ENCODE results near the gene ABHD12B. TPM values are rescaled to one million over a fixed set of nuclear protein-coding genes. Genes with fewer than 3 reads are reported as not detected.

The ABHD12B gene
- total RNA-seq, 2 experiments from 2014 or later = not detected

- ATAC-seq (no peak), DNase-seq (no peak)
- CTCF ChIA-PET = interaction anchor here (1.0 to 1.1 kb wide), 2 partner anchors 15 to 19 kb away, joined by 3 to 4 read pairs; no protein-coding TSS in a partner anchor
- no peak overlapping the region for H3K4me3 Mint-ChIP-seq
- no peaks in the 10 kb centered on the region for H3K9me3 Mint-ChIP-seq (ENCODE audit: low read depth)
- H3K27ac Mint-ChIP-seq = no peak overlapping the region
- no peaks in the 10 kb centered on the region for H3K36me3 Mint-ChIP-seq
- peaks cover 3% of the 10 kb centered on the region for H3K27me3 Mint-ChIP-seq
- peaks cover 6% of the 10 kb centered on the region for H3K4me1 Mint-ChIP-seq
Measured at GRCh38 chr14:50854521-50854920, 17.3 kb upstream of the ABHD12B start.

DNA sequence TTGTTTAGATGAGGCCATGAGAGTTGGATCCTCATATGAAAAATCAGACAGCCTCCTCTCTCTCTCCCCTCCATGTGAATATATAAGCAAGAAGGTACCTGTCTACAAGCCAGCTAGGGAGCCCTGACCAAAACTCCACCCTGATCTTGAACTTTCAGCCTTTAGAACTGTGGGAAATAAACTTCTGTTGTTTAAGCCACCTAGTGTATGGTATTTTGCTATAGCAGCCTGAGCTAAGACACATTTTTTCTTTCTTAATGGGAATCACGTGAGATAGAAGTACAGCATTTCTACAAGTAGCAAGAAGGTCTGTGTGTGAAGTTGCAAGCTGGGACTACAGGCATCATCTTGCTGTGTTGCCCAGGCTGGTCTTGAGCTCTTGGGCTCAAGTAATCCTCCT, 16.3 kb upstream of the ABHD12B start:
- H3K27ac Mint-ChIP-seq = no peak overlapping the region
- H3K27me3 Mint-ChIP-seq = peaks cover 3% of the 10 kb centered on the region
- H3K4me1 Mint-ChIP-seq = peaks cover 6% of the 10 kb centered on the region
- H3K9me3 Mint-ChIP-seq (ENCODE audit: low read depth) = no peaks in the 10 kb centered on the region
- DNase-seq (no peak), ATAC-seq (no peak)
- CTCF ChIA-PET = interaction anchor here (1.6 kb wide), 1 partner anchor 28 kb away, joined by 6 read pairs; no protein-coding TSS in a partner anchor
- H3K36me3 Mint-ChIP-seq = no peaks in the 10 kb centered on the region
- H3K4me3 Mint-ChIP-seq = no peak overlapping the region

DNA sequence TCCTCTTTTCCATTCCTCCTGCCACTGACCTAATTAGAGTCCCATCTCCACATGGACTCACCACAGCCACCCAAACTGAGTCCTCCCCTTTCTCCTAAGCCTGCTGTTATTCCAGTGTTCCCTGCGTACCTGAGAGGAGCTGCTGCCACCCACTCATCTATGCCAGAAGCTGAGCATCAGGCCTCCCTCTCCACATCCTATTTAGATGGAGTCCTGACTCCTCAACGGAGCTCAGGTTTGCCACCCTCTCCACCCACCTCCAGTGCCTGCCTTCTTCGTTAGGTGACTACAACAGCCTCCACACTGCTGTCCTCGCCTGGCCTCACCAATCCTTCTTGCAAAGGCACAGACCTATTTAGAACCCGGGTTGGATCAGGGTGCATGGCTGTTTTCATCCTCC, 15.2 kb upstream of the ABHD12B start:
- CTCF ChIA-PET = interaction anchor here (0.6 to 4.5 kb wide), 5 partner anchors 28 to 140 kb away, joined by 3 to 36 read pairs (median 4); no protein-coding TSS in a partner anchor
- no peak overlapping the region for H3K27ac Mint-ChIP-seq
- no peak for ATAC-seq
- H3K9me3 Mint-ChIP-seq (ENCODE audit: low read depth) = no peaks in the 10 kb centered on the region
- peaks cover 6% of the 10 kb centered on the region for H3K4me1 Mint-ChIP-seq
- no peak for DNase-seq
- H3K27me3 Mint-ChIP-seq = peaks cover 3% of the 10 kb centered on the region
- no peaks in the 10 kb centered on the region for H3K36me3 Mint-ChIP-seq
- H3K4me3 Mint-ChIP-seq = no peak overlapping the region

- Mint-ChIP-seq H3K27me3 (no peaks in the 10 kb centered on the region), H3K27ac (peak overlapping the region; percentile 69), H3K9me3 (ENCODE audit: low read depth) (no peaks in the 10 kb centered on the region), H3K4me1 (peaks cover 11% of the 10 kb centered on the region), H3K36me3 (no peaks in the 10 kb centered on the region), H3K4me3 (peak overlapping the region; percentile 84)
- CTCF ChIA-PET = interaction anchor here (0.8 to 5.4 kb wide), 27 partner anchors 9 to 1013 kb away, joined by 3 to 90 read pairs (median 8); no protein-coding TSS in a partner anchor
- no peak for DNase-seq
- ATAC-seq = no peak
Measured at GRCh38 chr14:50859296-50859624, 12.6 kb upstream of the ABHD12B start.

DNA sequence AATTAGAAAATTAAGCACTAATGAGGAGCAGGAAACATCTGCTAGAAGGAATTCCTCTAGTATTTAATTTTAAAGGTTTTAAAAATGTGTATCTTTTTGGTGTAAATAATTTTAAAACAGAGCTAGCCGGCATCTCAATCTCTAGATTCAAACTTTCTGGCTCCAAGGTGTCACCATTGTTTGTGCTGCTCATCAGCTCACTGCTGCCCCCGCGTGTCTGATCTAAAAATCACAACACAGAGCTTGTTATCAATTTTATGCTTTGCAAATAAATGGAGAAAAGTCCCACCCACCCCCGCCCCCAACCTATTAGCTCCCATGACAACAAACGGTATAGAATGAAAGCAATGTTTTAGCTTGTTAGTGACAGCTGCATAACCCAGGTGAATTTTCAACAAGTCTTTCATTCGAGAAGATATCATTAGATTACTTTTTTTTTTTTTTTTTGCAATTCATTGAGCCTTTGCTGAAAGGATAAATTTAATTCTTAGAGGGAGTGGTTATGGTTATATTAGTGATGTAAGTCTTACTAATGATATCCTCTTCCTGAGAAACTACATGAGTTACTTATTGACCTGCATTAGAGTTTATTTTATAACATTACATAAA, 11.3 kb upstream of the ABHD12B start:
- Mint-ChIP-seq H3K27me3 (peaks cover 3% of the 10 kb centered on the region), H3K36me3 (no peaks in the 10 kb centered on the region), H3K4me3 (peak overlapping the region; percentile 84), H3K27ac (peak overlapping the region; percentile 86), H3K4me1 (peaks cover 11% of the 10 kb centered on the region), H3K9me3 (ENCODE audit: low read depth) (no peaks in the 10 kb centered on the region)
- peak; percentile 74 for ATAC-seq
- DNase-seq = peak; percentile 93
- CTCF ChIA-PET = interaction anchor here (0.6 to 5.4 kb wide), 52 partner anchors 9 to 699 kb away, joined by 3 to 90 read pairs (median 5); partner anchors contain the start of genes ABHD12B, ATL1, MAP4K5 and NIN

DNA sequence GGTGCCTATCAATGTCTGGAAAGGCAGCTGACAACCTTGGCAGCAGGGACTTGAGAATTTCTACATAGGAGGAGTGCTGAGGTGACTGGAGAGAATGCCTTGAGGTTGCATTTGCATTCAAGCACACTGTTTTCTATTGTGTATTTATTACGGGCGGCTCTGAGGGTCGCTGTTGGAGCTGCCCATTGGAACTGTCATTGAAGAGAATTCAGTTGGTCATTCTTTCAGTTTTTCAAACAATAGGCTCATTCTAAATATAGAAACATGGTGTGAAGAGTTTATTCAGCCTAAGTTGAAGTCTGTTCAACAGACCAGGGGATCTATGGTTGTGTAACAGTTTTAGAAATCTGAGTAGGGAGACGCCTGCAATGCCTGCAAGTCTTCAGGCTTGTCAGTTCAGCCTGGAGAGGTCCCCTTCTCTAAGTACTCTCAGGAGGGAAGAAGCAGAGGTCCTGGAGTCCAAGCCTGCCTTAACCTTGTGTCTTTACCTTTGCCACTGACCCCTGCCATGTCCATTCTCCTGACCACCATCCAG, 9.8 kb upstream of the ABHD12B start:
- CTCF ChIA-PET = interaction anchor here (0.6 to 5.4 kb wide), 5 partner anchors 13 to 90 kb away, joined by 3 to 90 read pairs (median 11); no protein-coding TSS in a partner anchor

GRCh38 chr14:50864237-50864636, 7.6 kb upstream of the ABHD12B start:
- Mint-ChIP-seq H3K27me3 (peaks cover 30% of the 10 kb centered on the region), H3K9me3 (ENCODE audit: low read depth) (no peaks in the 10 kb centered on the region), H3K4me1 (peaks cover 8% of the 10 kb centered on the region), H3K27ac (no peak overlapping the region), H3K4me3 (no peak overlapping the region), H3K36me3 (no peaks in the 10 kb centered on the region)
- no peak for ATAC-seq
- DNase-seq = no peak
- CTCF ChIA-PET = interaction anchor here (0.7 to 1.0 kb wide), 2 partner anchors 86 to 245 kb away, joined by 3 to 4 read pairs; no protein-coding TSS in a partner anchor

More for the DNA sequence above, 9.8 kb upstream of the ABHD12B start:
- ATAC-seq (no peak), DNase-seq (no peak)
- Mint-ChIP-seq H3K4me1 (peaks cover 11% of the 10 kb centered on the region), H3K9me3 (ENCODE audit: low read depth) (no peaks in the 10 kb centered on the region), H3K27me3 (peaks cover 15% of the 10 kb centered on the region), H3K4me3 (no peak overlapping the region), H3K27ac (no peak overlapping the region), H3K36me3 (no peaks in the 10 kb centered on the region)

GRCh38 chr14:50864946-50865345, 6.9 kb upstream of the ABHD12B start:
- peaks cover 6% of the 10 kb centered on the region for H3K4me1 Mint-ChIP-seq
- H3K27me3 Mint-ChIP-seq = peaks cover 37% of the 10 kb centered on the region
- ATAC-seq (no peak), DNase-seq (no peak)
- no peaks in the 10 kb centered on the region for H3K36me3 Mint-ChIP-seq
- CTCF ChIA-PET = interaction anchor here (1.0 kb wide), 1 partner anchor 87 kb away, joined by 4 read pairs; no protein-coding TSS in a partner anchor
- no peak overlapping the region for H3K4me3 Mint-ChIP-seq
- H3K9me3 Mint-ChIP-seq (ENCODE audit: low read depth) = no peaks in the 10 kb centered on the region
- H3K27ac Mint-ChIP-seq = no peak overlapping the region

GRCh38 chr14:50865391-50866076, 6.3 kb upstream of the ABHD12B start:
- Mint-ChIP-seq H3K9me3 (ENCODE audit: low read depth) (no peaks in the 10 kb centered on the region), H3K4me1 (peaks cover 6% of the 10 kb centered on the region), H3K27ac (no peak overlapping the region), H3K36me3 (no peaks in the 10 kb centered on the region), H3K4me3 (no peak overlapping the region), H3K27me3 (peaks cover 43% of the 10 kb centered on the region)
- no peak for ATAC-seq
- no peak for DNase-seq
- CTCF ChIA-PET = interaction anchor here (1.0 kb wide), 1 partner anchor 87 kb away, joined by 4 read pairs; no protein-coding TSS in a partner anchor

GRCh38 chr14:50871228-50871627, 625 bp upstream of the ABHD12B start:
- Mint-ChIP-seq H3K4me1 (peaks cover 38% of the 10 kb centered on the region), H3K27ac (no peak overlapping the region), H3K27me3 (peaks cover 82% of the 10 kb centered on the region), H3K36me3 (no peaks in the 10 kb centered on the region), H3K9me3 (ENCODE audit: low read depth) (no peaks in the 10 kb centered on the region), H3K4me3 (no peak overlapping the region)
- no peak for ATAC-seq
- no peak for DNase-seq
- CTCF ChIA-PET = interaction anchor here (1.3 to 2.2 kb wide), 2 partner anchors 10 to 98 kb away, joined by 4 to 6 read pairs; no protein-coding TSS in a partner anchor

DNA sequence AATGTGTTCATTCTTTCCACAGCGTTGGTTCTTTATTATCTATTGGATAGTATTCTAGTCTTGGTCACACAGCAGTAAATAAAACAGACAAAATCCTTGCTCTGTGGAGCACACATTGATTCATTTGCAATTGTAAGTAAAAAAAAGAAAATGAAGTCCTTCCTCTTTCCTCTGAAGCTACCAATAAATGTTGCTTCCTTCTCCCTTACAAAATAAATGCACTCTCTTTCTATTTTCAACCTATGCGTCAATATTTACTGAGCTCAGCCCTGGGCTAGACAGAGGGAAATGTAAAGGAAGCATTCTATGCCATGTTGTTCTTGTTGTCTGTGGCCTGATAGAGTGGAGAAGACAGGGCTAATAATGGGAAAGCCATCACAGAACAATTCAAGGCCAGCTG, 2.9 kb downstream of the ABHD12B start:
- ATAC-seq (no peak), DNase-seq (no peak)
- Mint-ChIP-seq H3K4me1 (peaks cover 39% of the 10 kb centered on the region), H3K9me3 (ENCODE audit: low read depth) (no peaks in the 10 kb centered on the region), H3K27me3 (peaks cover 89% of the 10 kb centered on the region), H3K36me3 (no peaks in the 10 kb centered on the region), H3K27ac (no peak overlapping the region), H3K4me3 (no peak overlapping the region)
- CTCF ChIA-PET = interaction anchor here (1.6 to 2.4 kb wide), 3 partner anchors 14 to 220 kb away, joined by 4 to 11 read pairs (median 4); partner anchors contain the start of gene TRIM9

DNA sequence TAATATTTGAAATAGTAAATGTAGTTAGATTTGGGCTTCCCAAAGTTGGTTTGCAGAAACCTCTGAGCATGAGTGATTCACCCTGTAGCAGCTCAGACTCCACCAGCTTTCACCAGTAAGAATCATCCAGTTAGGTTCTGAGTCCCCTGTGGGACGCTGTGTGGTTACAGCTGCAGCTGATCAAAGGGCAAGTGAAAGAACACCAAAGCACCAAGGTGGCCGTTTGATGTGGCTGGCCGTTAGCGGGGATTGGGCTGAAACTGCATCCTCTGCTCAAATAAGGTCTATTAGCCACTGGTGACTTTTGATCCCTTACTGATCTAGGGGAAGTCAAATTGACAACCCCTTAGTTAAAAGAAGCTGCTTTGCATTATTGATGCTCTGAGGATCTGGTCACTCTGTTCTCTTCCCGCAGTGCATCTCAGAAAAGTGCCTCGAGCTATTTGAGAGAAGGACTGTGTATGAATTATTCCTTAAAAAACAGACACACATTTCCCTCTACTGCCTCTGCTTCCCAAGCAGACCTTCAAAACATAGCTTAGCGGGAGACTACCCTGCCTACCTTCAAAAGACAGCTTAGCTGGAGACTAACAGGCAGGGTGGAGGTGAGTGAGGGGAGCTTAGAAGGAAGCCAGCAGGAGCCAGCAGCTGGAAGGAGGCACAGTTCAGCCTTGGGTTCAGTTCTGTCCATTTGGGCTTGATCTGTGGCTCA, 3.7 kb downstream of the ABHD12B start:
- peaks cover 88% of the 10 kb centered on the region for H3K27me3 Mint-ChIP-seq
- H3K4me3 Mint-ChIP-seq = no peak overlapping the region
- no peaks in the 10 kb centered on the region for H3K9me3 Mint-ChIP-seq (ENCODE audit: low read depth)
- H3K27ac Mint-ChIP-seq = no peak overlapping the region
- ATAC-seq (peak; percentile 95), DNase-seq (peak; percentile 88)
- no peaks in the 10 kb centered on the region for H3K36me3 Mint-ChIP-seq
- CTCF ChIA-PET = interaction anchor here (1.1 to 2.4 kb wide), 4 partner anchors 15 to 256 kb away, joined by 4 to 11 read pairs (median 4); partner anchors contain the start of gene TRIM9
- H3K4me1 Mint-ChIP-seq = peaks cover 39% of the 10 kb centered on the region
